ENCODE measurements around the gene CRYZL1.
"Not testable (repeated sequence)": the region's sequence is repeated elsewhere in the genome, so short reads cannot be mapped to it uniquely, and the experiment has no call there.

The CRYZL1 gene

GRCh38 chr21:33641352-33642026, at the start of gene CRYZL1:
Gene CRYZL1, minus strand, starts transcription at chr21:33641741. Its CDS starts 10,190 bp downstream, at chr21:33631551.
- peak; percentile 99 for DNase-seq (ENCODE audit: low read depth in 2 of 2)

GRCh38 chr21:33690874-33691273, 49.3 kb upstream of the CRYZL1 start:
- no peak for DNase-seq (ENCODE audit: low read depth in 2 of 2)

- DNase-seq (ENCODE audit: low read depth in 2 of 2) = no peak
Observed at GRCh38 chr21:33688353-33688752, 46.8 kb upstream of the CRYZL1 start.

GRCh38 chr21:33687634-33688033, 46.1 kb upstream of the CRYZL1 start:
- DNase-seq (ENCODE audit: low read depth in 2 of 2) = no peak

GRCh38 chr21:33686386-33686785, 44.8 kb upstream of the CRYZL1 start:
- DNase-seq (ENCODE audit: low read depth in 2 of 2) = no peak

- no peak for DNase-seq (ENCODE audit: low read depth in 2 of 2)
Observed at GRCh38 chr21:33685613-33686197, 44.2 kb upstream of the CRYZL1 start.

- DNase-seq (ENCODE audit: low read depth in 2 of 2) = no peak
Observed at GRCh38 chr21:33684923-33685560, 43.5 kb upstream of the CRYZL1 start.

- DNase-seq (ENCODE audit: low read depth in 2 of 2) = no peak
Observed at GRCh38 chr21:33684068-33684467, 42.5 kb upstream of the CRYZL1 start.

- DNase-seq (ENCODE audit: low read depth in 2 of 2) = no peak
Observed at GRCh38 chr21:33682992-33683627, 41.6 kb upstream of the CRYZL1 start.

- DNase-seq (ENCODE audit: low read depth in 2 of 2) = no peak
Observed at GRCh38 chr21:33680870-33681269, 39.3 kb upstream of the CRYZL1 start.

GRCh38 chr21:33677450-33677849, 35.9 kb upstream of the CRYZL1 start:
- DNase-seq (ENCODE audit: low read depth in 2 of 2) = no peak

GRCh38 chr21:33676666-33677065, 35.1 kb upstream of the CRYZL1 start:
- not testable (repeated sequence) for DNase-seq (ENCODE audit: low read depth in 2 of 2)

- no peak for DNase-seq (ENCODE audit: low read depth in 2 of 2)
Observed at GRCh38 chr21:33674226-33674625, 32.7 kb upstream of the CRYZL1 start.

GRCh38 chr21:33673473-33673872, 31.9 kb upstream of the CRYZL1 start:
- no peak for DNase-seq (ENCODE audit: low read depth in 2 of 2)

- no peak for DNase-seq (ENCODE audit: low read depth in 2 of 2)
Observed at GRCh38 chr21:33670076-33670978, 28.8 kb upstream of the CRYZL1 start.

- DNase-seq (ENCODE audit: low read depth in 2 of 2) = no peak
Observed at GRCh38 chr21:33668620-33669019, 27.1 kb upstream of the CRYZL1 start.

- DNase-seq (ENCODE audit: low read depth in 2 of 2) = no peak
Observed at GRCh38 chr21:33668180-33668579, 26.6 kb upstream of the CRYZL1 start.

- DNase-seq (ENCODE audit: low read depth in 2 of 2) = no peak
Observed at GRCh38 chr21:33667636-33668035, 26.1 kb upstream of the CRYZL1 start.

- DNase-seq (ENCODE audit: low read depth in 2 of 2) = no peak
Observed at GRCh38 chr21:33666153-33666552, 24.6 kb upstream of the CRYZL1 start.

GRCh38 chr21:33664135-33664534, 22.6 kb upstream of the CRYZL1 start:
- no peak for DNase-seq (ENCODE audit: low read depth in 2 of 2)

- DNase-seq (ENCODE audit: low read depth in 2 of 2) = no peak
Observed at GRCh38 chr21:33663241-33663640, 21.7 kb upstream of the CRYZL1 start.

GRCh38 chr21:33662046-33662445, 20.5 kb upstream of the CRYZL1 start:
- no peak for DNase-seq (ENCODE audit: low read depth in 2 of 2)

Data from stimulated activated CD8-positive, alpha-beta memory T cell treated with anti-CD3 and anti-CD28 coated beads, Interleukin-2, amount 100 ng/mL, for 1 hour (primary cell).